Astrocyte (in vitro differentiated cells and primary cell): ENCODE results near the gene SARDH.

Experiments used
- EZH2 ChIP-seq: IDR thresholded peaks from 2 replicates; pipeline ENCODE4 v1.6.1; 2012; ENCODE audit warnings: mild to moderate bottlenecking, low read length, inconsistent platforms; ENCODE audit not compliant: insufficient read depth
- TF ChIP-seq, protein P1 (sequence below): IDR thresholded peaks from 2 replicates; pipeline ENCODE4 v1.5.1; 2011; ENCODE audit warnings: low read depth, mild to moderate bottlenecking, inconsistent platforms, low read length, moderate library complexity; ENCODE audit not compliant: insufficient read depth

DNA sequence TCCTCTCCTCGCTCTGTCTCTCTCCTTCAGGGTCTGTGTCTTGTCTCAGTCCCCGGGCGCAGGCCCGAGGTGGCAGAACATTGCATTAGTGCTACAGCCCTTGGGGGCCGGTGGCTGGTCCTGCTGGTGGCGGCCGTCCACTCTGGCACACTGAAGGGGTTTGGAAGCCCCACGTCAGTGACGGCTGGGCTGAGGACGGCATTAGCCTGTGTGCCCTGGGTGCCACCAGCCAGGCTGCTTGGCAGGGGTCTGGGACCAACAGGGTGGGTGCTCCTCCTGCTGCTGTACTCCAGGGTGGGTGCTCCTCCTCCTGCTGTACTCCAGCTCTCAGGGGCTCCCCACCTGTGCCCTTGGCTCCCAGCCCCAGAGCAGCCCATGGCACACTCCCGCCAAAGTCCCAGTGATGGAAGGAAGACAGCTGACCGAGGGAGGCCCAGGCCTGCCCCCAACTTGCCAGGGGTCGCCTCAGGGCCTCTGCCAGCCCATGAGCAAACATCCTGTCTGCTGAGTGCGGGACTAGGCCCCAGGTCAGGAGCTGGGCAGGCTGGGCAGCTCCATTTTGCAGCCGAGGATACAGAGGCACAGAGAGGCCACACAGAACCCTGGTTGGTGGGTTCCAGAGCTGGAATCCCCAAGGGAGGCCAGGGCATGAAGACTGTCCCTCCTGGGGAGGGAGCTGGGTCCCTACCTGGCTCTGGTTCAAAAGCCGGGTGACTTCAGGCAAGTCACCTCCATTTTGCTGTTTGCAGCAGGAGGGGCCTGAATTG lies 27.3 kb downstream of the SARDH start:
- no peak for TF ChIP-seq EZH2
- TF ChIP-seq, protein P1, sequence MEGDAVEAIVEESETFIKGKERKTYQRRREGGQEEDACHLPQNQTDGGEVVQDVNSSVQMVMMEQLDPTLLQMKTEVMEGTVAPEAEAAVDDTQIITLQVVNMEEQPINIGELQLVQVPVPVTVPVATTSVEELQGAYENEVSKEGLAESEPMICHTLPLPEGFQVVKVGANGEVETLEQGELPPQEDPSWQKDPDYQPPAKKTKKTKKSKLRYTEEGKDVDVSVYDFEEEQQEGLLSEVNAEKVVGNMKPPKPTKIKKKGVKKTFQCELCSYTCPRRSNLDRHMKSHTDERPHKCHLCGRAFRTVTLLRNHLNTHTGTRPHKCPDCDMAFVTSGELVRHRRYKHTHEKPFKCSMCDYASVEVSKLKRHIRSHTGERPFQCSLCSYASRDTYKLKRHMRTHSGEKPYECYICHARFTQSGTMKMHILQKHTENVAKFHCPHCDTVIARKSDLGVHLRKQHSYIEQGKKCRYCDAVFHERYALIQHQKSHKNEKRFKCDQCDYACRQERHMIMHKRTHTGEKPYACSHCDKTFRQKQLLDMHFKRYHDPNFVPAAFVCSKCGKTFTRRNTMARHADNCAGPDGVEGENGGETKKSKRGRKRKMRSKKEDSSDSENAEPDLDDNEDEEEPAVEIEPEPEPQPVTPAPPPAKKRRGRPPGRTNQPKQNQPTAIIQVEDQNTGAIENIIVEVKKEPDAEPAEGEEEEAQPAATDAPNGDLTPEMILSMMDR, result no peak
